Renal cortical epithelial cell (primary cell): ENCODE results near the gene DNAJC4. TPM values are rescaled to one million over a fixed set of nuclear protein-coding genes. Genes with fewer than 3 reads are reported as not detected.

Experiments used
- DNase-seq: peaks from one replicate; pipeline ENCODE4 v3.0.0-alpha.2; 2011; ENCODE audit warnings: low read depth
- total RNA-seq: library from RNA; depleted of rRNA; stranded (reverse); fragments of >200 nt; gene quantifications from 2 replicates; pipeline ENCODE4 v1.2.3, GENCODE V29; 2014

The DNAJC4 gene
- total RNA-seq = 2.6 and 9.2 TPM in 2 replicates

- DNase-seq = peak; percentile 85
These were observed at the start of gene DNAJC4 for GRCh38 chr11:64230171-64230984. DNAJC4 (plus strand) TSS chr11:64230548; CDS start chr11:64230855, 307 bp downstream.

- no peak for DNase-seq
These were observed 49.5 kb upstream of the DNAJC4 start for GRCh38 chr11:64180891-64181290.

GRCh38 chr11:64181506-64182411 is 48.6 kb upstream of the DNAJC4 start:
- peak; percentile 89 for DNase-seq

- no peak for DNase-seq
These were observed 46.5 kb upstream of the DNAJC4 start for GRCh38 chr11:64183890-64184289.

GRCh38 chr11:64185175-64185692 is 45.1 kb upstream of the DNAJC4 start:
- peak; percentile 61 for DNase-seq

GRCh38 chr11:64185693-64186491 is 44.5 kb upstream of the DNAJC4 start, which contains the start of gene STIP1:
STIP1 (plus strand) TSS chr11:64186171; CDS start chr11:64186262, 91 bp downstream.
- peak; percentile 100 for DNase-seq

GRCh38 chr11:64186492-64187165 is 43.7 kb upstream of the DNAJC4 start:
- no peak for DNase-seq

GRCh38 chr11:64192434-64192833 is 37.9 kb upstream of the DNAJC4 start:
- DNase-seq = no peak

- no peak for DNase-seq
These were observed 33.7 kb upstream of the DNAJC4 start for GRCh38 chr11:64196626-64197025.

GRCh38 chr11:64198511-64198910 is 31.8 kb upstream of the DNAJC4 start:
- DNase-seq = no peak

GRCh38 chr11:64201543-64201942 is 28.8 kb upstream of the DNAJC4 start:
- no peak for DNase-seq

- DNase-seq = no peak
These were observed 27.4 kb upstream of the DNAJC4 start for GRCh38 chr11:64202992-64203391.

GRCh38 chr11:64203421-64204079 is 26.8 kb upstream of the DNAJC4 start:
- no peak for DNase-seq

- DNase-seq = no peak
These were observed 26.3 kb upstream of the DNAJC4 start for GRCh38 chr11:64204080-64204440.

- DNase-seq = peak; percentile 85
These were observed 25.8 kb upstream of the DNAJC4 start for GRCh38 chr11:64204464-64204989.

GRCh38 chr11:64206457-64207255 is 23.7 kb upstream of the DNAJC4 start, which contains the start of gene FERMT3:
FERMT3 (plus strand) TSS chr11:64206721; CDS start chr11:64207365, 644 bp downstream.
- DNase-seq = no peak

GRCh38 chr11:64207256-64208085 is 22.9 kb upstream of the DNAJC4 start:
- no peak for DNase-seq

GRCh38 chr11:64208086-64208795 is 22.1 kb upstream of the DNAJC4 start:
- no peak for DNase-seq
